Liver (tissue), 9 donors: ENCODE results near the gene KIF3B. TPM values are rescaled to one million over a fixed set of nuclear protein-coding genes. Genes with fewer than 3 reads are reported as not detected.

ENCODE experiments used
- DNase-seq: peaks from one replicate; pipeline ENCODE4 v3.0.0-alpha.2; 2017; ENCODE audit warnings: low spot score
- H3K27ac ChIP-seq, 2 donors: one replicate each; pipeline ENCODE4 v1.7.0; 2013; ENCODE audit warnings: inconsistent platforms in 2 of 2, low read length in 2 of 2, control low read depth in 1 of 2, low read depth in 1 of 2, mild to moderate bottlenecking in 1 of 2
- H3K27me3 ChIP-seq, 4 donors: one replicate each; pipeline versions ENCODE4 v1.6.1 to v1.7.0; 2013; ENCODE audit warnings: low read length in 3 of 4, inconsistent platforms in 1 of 4, mild to moderate bottlenecking in 1 of 4, moderate library complexity in 1 of 4; ENCODE audit not compliant: control insufficient read depth in 4 of 4, insufficient read depth in 4 of 4
- H3K36me3 ChIP-seq, 4 donors: one replicate each; pipeline versions ENCODE4 v1.6.1 to v1.7.0; 2013; ENCODE audit warnings: low read length in 3 of 4, mild to moderate bottlenecking in 3 of 4, low read depth in 1 of 4, moderate library complexity in 1 of 4; ENCODE audit not compliant: control insufficient read depth in 4 of 4, insufficient read depth in 3 of 4
- H3K4me1 ChIP-seq, 4 donors: one replicate each; pipeline versions ENCODE4 v1.6.1 to v1.7.0; 2013; ENCODE audit warnings: low read length in 3 of 4, mild to moderate bottlenecking in 3 of 4, moderate library complexity in 1 of 4; ENCODE audit not compliant: control insufficient read depth in 4 of 4, insufficient read depth in 4 of 4
- H3K4me3 ChIP-seq, 3 donors: one replicate each; pipeline versions ENCODE4 v1.6.1 to v1.7.0; 2013; ENCODE audit warnings: low read length in 3 of 3, control low read depth in 1 of 3, low read depth in 1 of 3, mild to moderate bottlenecking in 1 of 3
- H3K9ac ChIP-seq, 2 donors: one replicate each; pipeline ENCODE4 v1.7.0; 2013; ENCODE audit warnings: low read length in 2 of 2, mild to moderate bottlenecking in 2 of 2, moderate library complexity in 2 of 2, control low read depth in 1 of 2, low read depth in 1 of 2
- H3K9me3 ChIP-seq, 4 donors: one replicate each; pipeline versions ENCODE4 v1.6.1 to v1.7.0; 2013; ENCODE audit warnings: low read length in 3 of 4; ENCODE audit not compliant: control insufficient read depth in 4 of 4
- EGR1 ChIP-seq, 2 donors: IDR thresholded peaks; 2 replicates each; pipeline ENCODE4 v1.6.1; 2016 to 2018; ENCODE audit warnings: antibody characterized with exemption in 2 of 2, low read depth in 2 of 2
- FOXA1 ChIP-seq: IDR thresholded peaks from 2 replicates; pipeline ENCODE4 v1.6.1; 2016; ENCODE audit warnings: antibody characterized with exemption
- FOXA2 ChIP-seq: IDR thresholded peaks from 2 replicates; pipeline ENCODE4 v1.6.1; 2016; ENCODE audit warnings: antibody characterized with exemption
- HNF4A ChIP-seq, 2 donors: conservative IDR thresholded peaks; 2 replicates each; pipeline ENCODE4 v1.6.1; 2016; ENCODE audit warnings: antibody characterized with exemption in 2 of 2, mild to moderate bottlenecking in 2 of 2
- JUND ChIP-seq, 2 donors: IDR thresholded peaks; 2 replicates each; pipeline ENCODE4 v1.6.1; 2016; ENCODE audit warnings: antibody characterized with exemption in 2 of 2
- NR2F2 ChIP-seq: IDR thresholded peaks from 2 replicates; pipeline ENCODE4 v1.6.1; 2016; ENCODE audit warnings: antibody characterized with exemption
- RXRA ChIP-seq, 2 donors: IDR thresholded peaks; 2 replicates each; pipeline ENCODE4 v1.6.1; 2017 to 2018; ENCODE audit warnings: antibody characterized with exemption in 2 of 2, mild to moderate bottlenecking in 1 of 2
- SP1 ChIP-seq: IDR thresholded peaks from 2 replicates; pipeline ENCODE4 v1.6.1; 2018; ENCODE audit warnings: antibody characterized with exemption, mild to moderate bottlenecking
- TAF1 ChIP-seq: conservative IDR thresholded peaks from 2 replicates; pipeline ENCODE4 v1.6.1; 2016; ENCODE audit warnings: antibody characterized with exemption, mild to moderate bottlenecking
- YY1 ChIP-seq: IDR thresholded peaks from 2 replicates; pipeline ENCODE4 v1.6.1; 2016; ENCODE audit warnings: antibody characterized with exemption, mild to moderate bottlenecking
- WGBS: extraction: QIAGEN DNeasy Blood & Tissue Kit; methylation state at CpG from one replicate; pipeline ENCODE4 v1.1.7; 2013; 5-methylcytosine and 5-hydroxymethylcytosine counted together
- polyA plus RNA-seq, 2 donors: library from polyadenylated mRNA; stranded (reverse) in 1 of 2; unstranded in 1 of 2; fragments of 200-250 nt in 1 of 2; fragments of >200 nt in 1 of 2; fragmentation: Nextera tagmentation in 1 of 2; extraction: Ambion mirVana in 1 of 2; gene quantifications; one replicate each; pipeline versions ENCODE4 v1.2.1 to v1.2.3, GENCODE V29; 2013 to 2015
- total RNA-seq, 2 donors: library from RNA; depleted of rRNA; stranded (reverse); fragments of >200 nt; gene quantifications; one replicate each; pipeline ENCODE4 v1.2.3, GENCODE V29; 2014
- TF ChIP-seq, protein P1 (sequence below): fragments of 150-350 bp; IDR thresholded peaks from 2 replicates; pipeline ENCODE4 v1.5.1; 2017; ENCODE audit warnings: improper control_type of control experiment, low read depth, low read length; ENCODE audit not compliant: missing input control
- TF ChIP-seq, protein P2 (sequence below): IDR thresholded peaks from 2 replicates; pipeline ENCODE4 v1.6.1; 2016; ENCODE audit warnings: antibody characterized with exemption
- TF ChIP-seq, protein P3 (sequence below): IDR thresholded peaks from 2 replicates; pipeline ENCODE4 v1.6.1; 2016; ENCODE audit warnings: antibody characterized with exemption, mild to moderate bottlenecking
- TF ChIP-seq, protein P4 (sequence below): IDR thresholded peaks from 2 replicates; pipeline ENCODE4 v1.6.1; 2016; ENCODE audit warnings: antibody characterized with exemption
- donor health status: healthy.
- donor health status: healthy.
- donor health status: healthy.
- donor health status: healthy.
- donor health status: healthy.

KIF3B gene
- total and polyA plus RNA-seq, 4 donors, result 8.3 to 24.2 (median 12.9) TPM

DNA sequence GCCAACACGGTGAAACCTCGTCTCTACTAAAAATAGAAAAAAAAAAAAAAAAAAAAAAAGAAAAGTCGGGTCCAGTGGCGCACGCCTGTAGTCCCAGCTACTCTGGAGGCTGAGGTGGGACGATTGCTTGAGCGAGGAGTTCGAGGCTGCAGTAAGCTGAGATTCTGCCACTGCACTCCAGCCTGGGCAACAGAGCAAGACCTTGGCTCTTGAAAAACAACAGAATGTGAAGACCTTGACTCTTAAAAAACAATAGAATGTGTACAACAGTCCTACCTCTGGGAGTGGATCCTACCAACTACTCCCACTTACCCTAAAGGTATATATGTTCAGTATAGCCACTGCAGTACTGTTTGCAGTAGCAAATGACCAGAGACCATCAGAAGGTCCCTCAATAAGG, 15.1 kb downstream of the KIF3B start:
- Histone ChIP-seq H3K4me3 (no peak overlapping the region), H3K27me3 (no peaks in the 10 kb centered on the region), H3K27ac (no peak overlapping the region), H3K9me3 (no peaks in the 10 kb centered on the region), H3K9ac (no peak overlapping the region), H3K36me3 (no peaks in the 10 kb centered on the region), H3K4me1 (peaks cover 8 to 44% (median 24%) of the 10 kb centered on the region in 4 donors)
- TF ChIP-seq HNF4A (conservative IDR thresholded peaks at IDR 0.05), result no peak
- TF ChIP-seq, protein P1, sequence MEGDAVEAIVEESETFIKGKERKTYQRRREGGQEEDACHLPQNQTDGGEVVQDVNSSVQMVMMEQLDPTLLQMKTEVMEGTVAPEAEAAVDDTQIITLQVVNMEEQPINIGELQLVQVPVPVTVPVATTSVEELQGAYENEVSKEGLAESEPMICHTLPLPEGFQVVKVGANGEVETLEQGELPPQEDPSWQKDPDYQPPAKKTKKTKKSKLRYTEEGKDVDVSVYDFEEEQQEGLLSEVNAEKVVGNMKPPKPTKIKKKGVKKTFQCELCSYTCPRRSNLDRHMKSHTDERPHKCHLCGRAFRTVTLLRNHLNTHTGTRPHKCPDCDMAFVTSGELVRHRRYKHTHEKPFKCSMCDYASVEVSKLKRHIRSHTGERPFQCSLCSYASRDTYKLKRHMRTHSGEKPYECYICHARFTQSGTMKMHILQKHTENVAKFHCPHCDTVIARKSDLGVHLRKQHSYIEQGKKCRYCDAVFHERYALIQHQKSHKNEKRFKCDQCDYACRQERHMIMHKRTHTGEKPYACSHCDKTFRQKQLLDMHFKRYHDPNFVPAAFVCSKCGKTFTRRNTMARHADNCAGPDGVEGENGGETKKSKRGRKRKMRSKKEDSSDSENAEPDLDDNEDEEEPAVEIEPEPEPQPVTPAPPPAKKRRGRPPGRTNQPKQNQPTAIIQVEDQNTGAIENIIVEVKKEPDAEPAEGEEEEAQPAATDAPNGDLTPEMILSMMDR, result no peak
- TF ChIP-seq EGR1 (IDR thresholded peaks at IDR 0.05; ENCODE audit: low read depth in 2 of 2), result no peak
- no peak for TF ChIP-seq NR2F2
- TF ChIP-seq JUND (IDR thresholded peaks at IDR 0.05), result no peak
- TF ChIP-seq YY1, result no peak
- no peak for TF ChIP-seq SP1
- TF ChIP-seq, protein P2, sequence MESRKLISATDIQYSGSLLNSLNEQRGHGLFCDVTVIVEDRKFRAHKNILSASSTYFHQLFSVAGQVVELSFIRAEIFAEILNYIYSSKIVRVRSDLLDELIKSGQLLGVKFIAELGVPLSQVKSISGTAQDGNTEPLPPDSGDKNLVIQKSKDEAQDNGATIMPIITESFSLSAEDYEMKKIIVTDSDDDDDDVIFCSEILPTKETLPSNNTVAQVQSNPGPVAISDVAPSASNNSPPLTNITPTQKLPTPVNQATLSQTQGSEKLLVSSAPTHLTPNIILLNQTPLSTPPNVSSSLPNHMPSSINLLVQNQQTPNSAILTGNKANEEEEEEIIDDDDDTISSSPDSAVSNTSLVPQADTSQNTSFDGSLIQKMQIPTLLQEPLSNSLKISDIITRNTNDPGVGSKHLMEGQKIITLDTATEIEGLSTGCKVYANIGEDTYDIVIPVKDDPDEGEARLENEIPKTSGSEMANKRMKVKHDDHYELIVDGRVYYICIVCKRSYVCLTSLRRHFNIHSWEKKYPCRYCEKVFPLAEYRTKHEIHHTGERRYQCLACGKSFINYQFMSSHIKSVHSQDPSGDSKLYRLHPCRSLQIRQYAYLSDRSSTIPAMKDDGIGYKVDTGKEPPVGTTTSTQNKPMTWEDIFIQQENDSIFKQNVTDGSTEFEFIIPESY, result no peak
- TF ChIP-seq, protein P3, sequence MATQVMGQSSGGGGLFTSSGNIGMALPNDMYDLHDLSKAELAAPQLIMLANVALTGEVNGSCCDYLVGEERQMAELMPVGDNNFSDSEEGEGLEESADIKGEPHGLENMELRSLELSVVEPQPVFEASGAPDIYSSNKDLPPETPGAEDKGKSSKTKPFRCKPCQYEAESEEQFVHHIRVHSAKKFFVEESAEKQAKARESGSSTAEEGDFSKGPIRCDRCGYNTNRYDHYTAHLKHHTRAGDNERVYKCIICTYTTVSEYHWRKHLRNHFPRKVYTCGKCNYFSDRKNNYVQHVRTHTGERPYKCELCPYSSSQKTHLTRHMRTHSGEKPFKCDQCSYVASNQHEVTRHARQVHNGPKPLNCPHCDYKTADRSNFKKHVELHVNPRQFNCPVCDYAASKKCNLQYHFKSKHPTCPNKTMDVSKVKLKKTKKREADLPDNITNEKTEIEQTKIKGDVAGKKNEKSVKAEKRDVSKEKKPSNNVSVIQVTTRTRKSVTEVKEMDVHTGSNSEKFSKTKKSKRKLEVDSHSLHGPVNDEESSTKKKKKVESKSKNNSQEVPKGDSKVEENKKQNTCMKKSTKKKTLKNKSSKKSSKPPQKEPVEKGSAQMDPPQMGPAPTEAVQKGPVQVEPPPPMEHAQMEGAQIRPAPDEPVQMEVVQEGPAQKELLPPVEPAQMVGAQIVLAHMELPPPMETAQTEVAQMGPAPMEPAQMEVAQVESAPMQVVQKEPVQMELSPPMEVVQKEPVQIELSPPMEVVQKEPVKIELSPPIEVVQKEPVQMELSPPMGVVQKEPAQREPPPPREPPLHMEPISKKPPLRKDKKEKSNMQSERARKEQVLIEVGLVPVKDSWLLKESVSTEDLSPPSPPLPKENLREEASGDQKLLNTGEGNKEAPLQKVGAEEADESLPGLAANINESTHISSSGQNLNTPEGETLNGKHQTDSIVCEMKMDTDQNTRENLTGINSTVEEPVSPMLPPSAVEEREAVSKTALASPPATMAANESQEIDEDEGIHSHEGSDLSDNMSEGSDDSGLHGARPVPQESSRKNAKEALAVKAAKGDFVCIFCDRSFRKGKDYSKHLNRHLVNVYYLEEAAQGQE, result no peak
- no peak for TF ChIP-seq RXRA (IDR thresholded peaks at IDR 0.05)
- no peak for TF ChIP-seq FOXA2
- TF ChIP-seq TAF1, result no peak
- WGBS, result 97% methylated on average over 8 of the region's 8 CpGs
- no peak for DNase-seq

DNA sequence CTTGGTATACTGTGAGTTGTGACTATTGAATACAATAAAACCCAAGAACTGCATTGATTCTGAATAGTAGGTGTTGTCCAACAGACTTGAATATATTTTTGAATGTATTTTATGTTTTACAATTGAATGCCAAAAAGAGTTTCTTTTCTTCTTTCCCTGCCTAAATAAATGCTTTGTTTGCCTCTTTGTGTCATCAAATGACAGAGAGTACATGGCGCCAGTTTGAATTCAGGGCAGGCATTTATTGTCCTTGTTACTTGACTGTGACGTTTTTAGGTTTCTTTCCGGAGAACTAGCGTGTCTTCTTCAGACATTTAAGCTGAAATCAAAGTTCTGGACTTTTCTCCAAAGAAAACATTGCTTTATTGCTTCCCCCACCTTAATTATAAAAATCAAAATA, 16.6 kb downstream of the KIF3B start:
- no peaks in the 10 kb centered on the region for H3K36me3 ChIP-seq
- 52% methylated on average over 4 of the region's 4 CpGs for WGBS
- H3K27me3 ChIP-seq, result no peaks in the 10 kb centered on the region
- H3K4me3 ChIP-seq, result no peak overlapping the region
- H3K9ac ChIP-seq, result no peak overlapping the region
- no peak for DNase-seq
- peaks cover 3 to 43% (median 34%) of the 10 kb centered on the region in 4 donors for H3K4me1 ChIP-seq
- H3K27ac ChIP-seq, result no peak overlapping the region
- no peak for TF ChIP-seq FOXA1
- TF ChIP-seq NR2F2, result no peak
- TF ChIP-seq, protein P4, sequence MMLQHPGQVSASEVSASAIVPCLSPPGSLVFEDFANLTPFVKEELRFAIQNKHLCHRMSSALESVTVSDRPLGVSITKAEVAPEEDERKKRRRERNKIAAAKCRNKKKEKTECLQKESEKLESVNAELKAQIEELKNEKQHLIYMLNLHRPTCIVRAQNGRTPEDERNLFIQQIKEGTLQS, result no peak
- TF ChIP-seq, protein P1, result no peak
- no peaks in the 10 kb centered on the region for H3K9me3 ChIP-seq
